ENCODE results near the gene POLG2.
A peak's percentile ranks its signal among the peaks of the same experiment; 100 is the strongest.

The POLG2 gene

GRCh38 chr17:64496786-64497564 lies at the start of gene POLG2:
Gene POLG2, minus strand, starts transcription at chr17:64497054. Its CDS starts 86 bp downstream, at chr17:64496968.
- peak; percentile 83 for DNase-seq

DNA sequence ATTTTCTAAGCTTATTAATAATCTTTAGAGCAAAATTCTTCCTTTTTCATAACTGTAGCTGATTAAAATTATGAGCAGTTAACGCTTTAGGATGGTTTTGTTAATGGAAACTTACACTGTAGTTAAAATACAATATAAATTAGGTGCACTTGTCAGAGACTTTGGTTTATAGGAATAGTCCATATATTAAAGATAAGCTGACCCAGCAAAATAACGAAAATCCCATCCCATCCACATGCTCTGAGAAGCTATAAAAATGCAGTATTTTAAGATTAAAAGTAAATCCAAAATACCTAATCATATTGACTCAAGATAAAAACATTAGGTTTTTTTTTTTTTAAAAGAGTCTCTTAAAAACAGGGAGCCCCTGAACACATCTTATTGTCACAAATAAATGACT lies 47.9 kb upstream of the POLG2 start:
- no peak for DNase-seq

DNA sequence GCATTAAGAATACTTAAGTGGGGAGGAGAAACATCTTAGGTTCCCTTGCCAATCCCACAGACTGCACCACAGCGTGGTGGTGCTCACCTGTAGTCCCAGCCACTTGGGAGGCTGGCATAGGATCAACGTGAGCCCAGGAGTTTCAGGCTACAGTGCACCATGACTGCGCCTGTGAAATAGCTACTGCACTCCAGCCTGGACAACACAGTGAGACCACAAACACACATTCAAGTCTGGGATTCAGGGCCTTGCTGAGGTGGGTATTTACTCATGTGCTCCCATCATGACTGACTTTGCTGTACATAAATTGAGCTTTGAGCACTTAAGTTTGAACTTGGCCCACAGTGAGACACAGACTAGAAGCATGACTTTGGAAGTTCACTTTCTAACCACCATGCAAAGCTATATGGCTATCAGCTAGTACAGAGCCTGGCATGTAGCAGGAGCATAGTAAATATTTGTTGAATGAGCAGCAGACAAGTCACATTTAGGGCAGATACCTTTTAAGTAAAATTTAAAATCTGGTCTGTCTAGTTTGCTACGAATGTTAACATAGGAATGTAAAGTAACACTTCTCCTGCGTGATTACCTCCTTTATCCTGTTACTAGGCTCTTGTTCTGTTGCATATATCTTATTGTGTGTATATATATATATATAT lies 43.4 kb upstream of the POLG2 start:
- no peak for DNase-seq

DNA sequence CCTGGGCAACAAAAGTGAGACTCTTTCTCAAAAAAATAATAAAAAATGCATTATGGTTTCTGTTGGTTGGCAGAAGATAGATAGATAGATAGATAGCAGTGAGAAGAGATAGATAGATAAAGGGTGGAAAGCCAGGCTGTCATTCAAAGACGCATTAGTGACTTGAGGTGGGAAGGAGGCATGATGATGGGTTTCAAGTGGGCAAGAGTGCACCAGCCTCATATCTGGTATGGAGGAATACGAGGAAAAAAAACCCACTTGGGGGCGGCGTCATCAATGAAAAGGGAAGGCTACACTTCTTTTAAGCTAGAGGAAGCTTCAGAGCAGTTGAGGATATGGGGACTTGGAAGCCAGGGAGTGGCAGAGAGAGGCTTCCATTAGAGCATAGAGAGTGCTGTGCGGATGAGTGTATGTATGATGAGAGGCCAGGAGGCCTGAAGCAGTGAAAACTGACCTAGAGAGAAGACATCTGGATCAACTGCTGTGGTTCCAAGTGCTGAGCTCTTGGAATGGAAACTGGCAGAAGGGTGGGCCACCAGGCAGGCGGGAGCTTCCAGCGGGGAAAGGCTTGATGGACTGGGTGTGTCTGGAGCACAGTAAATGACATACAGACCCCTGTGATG lies 41.8 kb upstream of the POLG2 start:
- DNase-seq, result no peak

GRCh38 chr17:64537488-64537887 lies 40.6 kb upstream of the POLG2 start:
- DNase-seq, result no peak

DNA sequence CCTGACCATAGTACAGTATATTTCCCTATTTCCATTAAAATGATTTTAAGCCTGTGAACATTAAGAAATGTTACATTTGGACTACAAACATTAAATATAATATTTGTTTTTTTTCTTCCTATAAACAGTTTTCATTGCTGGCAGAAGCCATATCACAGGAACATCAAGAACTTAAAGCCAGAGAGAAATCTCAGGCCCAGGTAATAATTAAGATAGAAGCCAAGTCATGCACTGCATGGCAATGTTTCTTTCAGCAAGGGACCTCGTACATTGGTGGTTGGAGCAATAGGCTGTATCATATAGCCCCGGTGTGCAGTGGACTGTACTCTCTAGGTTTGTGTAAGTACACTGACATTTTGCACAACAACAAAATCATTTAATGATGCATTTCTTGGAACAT lies 40.1 kb upstream of the POLG2 start:
- DNase-seq, result no peak

DNA sequence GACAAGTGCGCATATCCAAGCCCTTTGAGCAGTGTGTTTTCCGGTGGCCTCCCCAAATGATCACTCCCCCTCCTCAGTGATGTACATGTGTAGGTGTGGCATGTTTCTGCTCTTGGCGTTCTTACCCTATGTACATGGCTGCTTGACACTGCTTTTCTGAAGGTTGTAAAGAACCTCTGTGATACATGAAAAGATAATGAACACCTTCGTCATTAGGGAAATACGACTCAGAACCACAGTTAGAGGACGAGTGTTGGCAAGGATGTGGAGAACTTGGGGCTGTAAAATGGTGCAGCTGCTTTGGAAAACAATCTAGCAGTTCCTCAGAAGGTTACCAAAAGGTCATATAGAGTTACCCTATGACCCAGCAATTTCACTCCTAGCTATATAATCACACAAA lies 38.5 kb upstream of the POLG2 start:
- no peak for DNase-seq

DNA sequence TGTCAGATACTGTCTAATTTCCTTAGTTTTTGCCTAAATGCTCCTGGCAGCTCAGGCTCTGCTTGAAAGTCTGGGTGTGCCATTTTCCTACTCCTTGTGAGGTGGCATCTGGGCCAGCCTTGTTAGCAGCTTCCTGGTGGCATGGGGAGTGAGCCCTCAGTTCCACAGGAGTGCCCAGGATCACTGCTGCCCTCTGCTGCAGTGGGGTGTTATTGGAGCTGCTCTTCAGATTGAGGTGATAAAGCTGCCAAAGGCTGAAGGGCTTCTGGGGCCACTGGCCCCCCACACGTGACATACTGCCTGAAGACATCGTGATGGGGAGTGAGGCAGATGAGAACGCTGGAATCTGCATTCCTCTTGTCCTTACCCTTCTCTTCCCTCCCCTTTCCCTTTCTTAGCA lies 37.3 kb upstream of the POLG2 start:
- no peak for DNase-seq

GRCh38 chr17:64533784-64534183 lies 36.9 kb upstream of the POLG2 start:
- no peak for DNase-seq

- no peak for DNase-seq
Observed at GRCh38 chr17:64532409-64532808, 35.6 kb upstream of the POLG2 start.

DNA sequence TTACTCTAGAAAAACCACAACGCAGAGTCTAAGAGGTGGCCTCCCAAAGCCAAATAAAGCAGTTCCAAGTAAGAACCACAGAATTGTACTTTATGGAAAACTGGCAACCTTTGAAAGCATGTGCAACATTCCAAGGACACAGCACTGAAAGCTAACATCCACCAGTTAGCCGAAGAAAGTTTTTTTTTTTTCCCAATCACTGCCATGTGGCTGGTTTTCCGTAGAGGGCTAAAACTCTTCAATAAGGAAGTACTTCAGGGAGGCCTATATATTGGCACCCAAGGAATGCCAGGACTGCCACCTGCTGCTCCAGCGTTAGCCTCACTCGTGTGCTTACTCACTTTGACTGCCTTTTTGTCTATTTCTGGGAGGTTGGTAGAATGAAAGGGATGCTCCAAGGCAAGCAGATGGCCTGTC lies 35.1 kb upstream of the POLG2 start:
- no peak for DNase-seq

GRCh38 chr17:64529221-64529620 lies 32.4 kb upstream of the POLG2 start:
- DNase-seq, result no peak

DNA sequence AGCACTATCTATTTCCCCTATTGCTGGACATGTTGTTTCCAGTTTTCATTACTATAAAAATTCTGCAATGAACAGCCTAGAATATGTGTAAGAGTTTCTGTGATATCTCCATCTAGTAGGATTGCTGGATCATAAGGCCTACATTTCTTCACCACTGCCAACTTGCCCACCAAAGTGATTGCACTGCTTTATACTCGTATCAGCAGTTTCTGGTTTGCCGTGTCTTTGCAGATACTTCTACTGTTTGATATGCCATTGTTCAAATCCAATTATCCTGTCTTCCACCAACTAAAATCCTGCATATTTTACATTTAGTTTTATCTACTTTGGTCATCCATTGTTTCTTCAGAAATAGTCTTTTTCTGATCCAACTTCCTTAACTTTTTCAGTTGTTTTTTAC lies 31.1 kb upstream of the POLG2 start:
- DNase-seq, result no peak

- no peak for DNase-seq
Observed at GRCh38 chr17:64520359-64520758, 23.5 kb upstream of the POLG2 start.

DNA sequence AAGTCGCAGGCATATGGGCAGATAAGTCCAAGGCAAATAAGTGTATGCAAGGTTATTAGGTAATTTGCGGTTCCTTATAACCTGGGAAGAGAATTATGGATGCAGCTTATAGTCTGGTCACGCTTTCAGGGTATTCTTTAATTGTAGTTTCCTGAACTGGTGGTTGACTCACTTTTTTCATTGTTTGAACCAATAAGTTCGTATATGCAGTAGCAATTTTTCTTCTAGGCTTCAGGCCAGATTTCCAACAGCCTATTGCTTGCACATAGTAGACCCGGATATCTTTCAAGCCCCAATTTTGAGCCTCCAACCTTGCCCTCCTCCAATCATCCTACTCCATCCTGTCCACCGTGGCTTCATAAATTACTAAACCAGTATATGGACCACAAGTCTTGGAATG lies 22.7 kb upstream of the POLG2 start:
- DNase-seq, result no peak

- DNase-seq, result no peak
Observed at GRCh38 chr17:64515829-64516228, 19.0 kb upstream of the POLG2 start.

- no peak for DNase-seq
Observed at GRCh38 chr17:64515419-64515818, 18.6 kb upstream of the POLG2 start.

DNA sequence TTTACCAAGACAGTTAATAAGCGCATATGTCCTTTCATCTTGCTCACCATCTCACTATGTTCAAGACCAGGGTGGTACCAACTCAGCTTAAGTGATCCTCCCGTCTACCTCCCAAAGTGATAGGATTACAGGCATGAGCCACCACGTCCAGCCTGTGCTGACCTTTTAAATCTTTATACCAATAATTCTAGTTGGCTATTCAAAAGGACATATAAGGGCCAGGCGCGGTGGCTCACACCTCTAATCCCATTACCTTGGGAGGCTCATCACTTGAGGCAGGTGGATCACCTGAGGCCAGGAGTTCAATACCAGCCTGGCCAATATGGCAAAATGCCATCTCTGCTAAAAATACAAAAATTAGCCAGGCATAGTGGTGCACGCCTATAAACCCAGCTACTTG lies 12.3 kb upstream of the POLG2 start:
- DNase-seq, result no peak

- no peak for DNase-seq
Observed at GRCh38 chr17:64508683-64509082, 11.8 kb upstream of the POLG2 start.

GRCh38 chr17:64507413-64507782 lies 10.5 kb upstream of the POLG2 start:
- DNase-seq, result peak; percentile 81

DNA sequence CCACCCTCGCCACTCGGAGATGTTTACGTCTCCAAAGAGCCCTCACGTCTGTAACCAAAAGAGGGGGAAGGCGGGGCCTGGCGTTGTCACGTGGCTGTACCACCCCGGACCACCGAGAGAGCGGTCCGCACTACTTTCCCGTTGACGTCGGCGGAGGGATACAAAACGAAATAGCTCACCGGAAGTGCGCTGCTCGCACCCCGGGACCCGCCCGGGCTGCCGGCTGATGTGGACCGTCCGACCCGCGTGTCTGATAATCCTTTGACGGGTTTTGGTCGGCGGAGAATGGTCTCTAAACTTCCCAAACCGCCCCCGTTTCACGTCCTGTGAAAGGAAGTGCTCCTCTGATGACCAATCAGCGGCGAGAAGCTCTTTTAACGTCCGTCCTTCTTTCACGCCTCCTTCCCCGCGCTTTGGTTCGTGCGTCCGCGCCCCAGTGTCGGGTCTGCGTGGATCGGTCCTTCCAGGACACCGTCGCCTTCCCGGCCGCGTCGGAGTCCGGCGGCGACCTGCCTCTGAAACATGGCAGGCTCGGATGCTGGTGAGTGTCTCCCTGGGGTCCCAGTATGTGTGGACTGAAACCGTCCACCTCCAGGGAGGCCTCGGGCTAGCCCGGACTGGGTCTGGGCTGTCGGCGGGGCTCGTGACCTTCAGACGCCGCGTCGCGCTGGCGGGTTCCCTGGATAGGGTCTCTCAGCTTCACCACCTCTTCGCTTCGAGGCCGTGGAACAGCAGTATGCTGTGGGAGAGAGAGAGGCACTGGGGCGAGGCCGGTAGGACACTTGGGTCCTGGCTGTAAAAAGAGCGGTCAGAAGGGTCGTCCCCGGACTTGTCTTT lies 9.9 kb upstream of the POLG2 start, which contains the start of gene CEP95:
CEP95 (plus strand) TSS at position 402 of the 837 bp plus-strand sequence; CDS start at position 523, 121 bp downstream.
- DNase-seq, result peak; percentile 96

DNA sequence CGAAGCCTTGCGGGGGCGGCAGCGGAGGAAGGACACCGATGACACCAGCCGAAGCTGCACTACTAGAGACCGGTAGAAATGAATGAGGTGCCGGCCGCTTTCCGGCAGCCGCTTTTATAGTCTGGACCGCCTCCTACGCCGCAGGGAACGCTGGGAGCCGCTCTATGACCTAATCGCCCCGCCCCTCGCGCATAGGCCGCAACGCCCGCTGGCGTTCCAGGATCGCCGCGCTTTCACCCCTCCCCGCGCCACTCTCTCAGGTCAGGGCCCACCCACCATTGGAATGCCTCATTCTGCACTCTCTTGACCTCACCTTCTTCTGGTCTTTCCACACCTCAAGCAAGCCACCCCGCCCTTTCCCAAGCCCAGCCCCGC lies 9.3 kb upstream of the POLG2 start, which contains the start of gene DDX5:
DDX5 (minus strand) TSS at position 89 of the 375 bp plus-strand sequence. CDS start 170 bp downstream, outside the sequence.
- peak; percentile 96 for DNase-seq
